HFF-Myc (cell line): ENCODE measurements around the gene CEP164.

Source experiments
- DNase-seq: peaks from one replicate; pipeline ENCODE4 v3.0.0-alpha.2; 2011; ENCODE audit warnings: low read depth; ENCODE audit errors: extremely low read depth
- H3K4me3 ChIP-seq: replicated peaks from 2 replicates; pipeline ENCODE4 v1.5.1; 2011; ENCODE audit warnings: low read depth, mild to moderate bottlenecking, control low read depth, low read length
- CTCF ChIP-seq: IDR thresholded peaks from 2 replicates; pipeline ENCODE4 v1.5.1; 2012; ENCODE audit warnings: mild to moderate bottlenecking, low read depth, low read length, control low read depth; ENCODE audit errors: missing control alignments

The CEP164 gene

GRCh38 chr11:117433717-117434116 is 106.1 kb downstream of the CEP164 start:
- H3K4me3 ChIP-seq: no peak overlapping the region
- no peak for TF ChIP-seq CTCF
- DNase-seq: no peak

- no peak overlapping the region for H3K4me3 ChIP-seq
- no peak for TF ChIP-seq CTCF
- DNase-seq: no peak
These were observed 106.8 kb downstream of the CEP164 start for GRCh38 chr11:117434481-117434880.

GRCh38 chr11:117435326-117435725 is 107.7 kb downstream of the CEP164 start:
- no peak for DNase-seq
- no peak for TF ChIP-seq CTCF
- H3K4me3 ChIP-seq: no peak overlapping the region

GRCh38 chr11:117437041-117437790 is 109.6 kb downstream of the CEP164 start:
- no peak for TF ChIP-seq CTCF
- no peak overlapping the region for H3K4me3 ChIP-seq
- DNase-seq: no peak

GRCh38 chr11:117437791-117438130 is 110.1 kb downstream of the CEP164 start:
- no peak for DNase-seq
- TF ChIP-seq CTCF: no peak
- no peak overlapping the region for H3K4me3 ChIP-seq

GRCh38 chr11:117438371-117439000 is 110.8 kb downstream of the CEP164 start:
- H3K4me3 ChIP-seq: no peak overlapping the region
- TF ChIP-seq CTCF: no peak
- no peak for DNase-seq
